Endothelial cell (in vitro differentiated cells): Measurements from ENCODE around the gene FRMD4A. TPM values are rescaled to one million over a fixed set of nuclear protein-coding genes. Genes with fewer than 3 reads are reported as not detected.

ENCODE experiments used
- DNase-seq: peaks from one replicate; pipeline ENCODE4 v3.0.0; 2021; ENCODE audit warnings: low spot score
- H3K27ac Mint-ChIP-seq: one replicate; pipeline ENCODE4 v1.8.0; 2021; ENCODE audit warnings: mixed read lengths, inconsistent platforms; ENCODE audit not compliant: unreplicated experiment
- H3K27me3 Mint-ChIP-seq: one replicate; pipeline ENCODE4 v1.8.0; 2021; ENCODE audit warnings: mild to moderate bottlenecking, moderate library complexity, mixed read lengths, inconsistent platforms; ENCODE audit not compliant: unreplicated experiment
- H3K36me3 Mint-ChIP-seq: one replicate; pipeline ENCODE4 v1.8.0; 2021; ENCODE audit warnings: mild to moderate bottlenecking, low read depth, mixed read lengths, inconsistent platforms; ENCODE audit not compliant: unreplicated experiment
- H3K4me1 Mint-ChIP-seq: one replicate; pipeline ENCODE4 v1.8.0; 2021; ENCODE audit warnings: mild to moderate bottlenecking, mixed read lengths, inconsistent platforms; ENCODE audit not compliant: unreplicated experiment
- H3K4me3 Mint-ChIP-seq: one replicate; pipeline ENCODE4 v1.8.0; 2021; ENCODE audit warnings: mild to moderate bottlenecking, mixed read lengths, inconsistent platforms; ENCODE audit not compliant: unreplicated experiment
- H3K9me3 Mint-ChIP-seq: one replicate; pipeline ENCODE4 v1.8.0; 2021; ENCODE audit warnings: mixed read lengths, inconsistent platforms; ENCODE audit not compliant: unreplicated experiment
- CTCF ChIP-seq: fragments of 200-600 bp; sonication (generic); IDR thresholded peaks from one replicate; pipeline ENCODE4 v1.5.0; 2021; ENCODE audit warnings: antibody characterized with exemption; ENCODE audit not compliant: unreplicated experiment
- total RNA-seq: library from RNA; stranded (reverse); fragmentation: NEBNext Ultra II Directional; extraction: Animal tissue kit (Norgen Biotek cat#: 25700); gene quantifications from one replicate; pipeline ENCODE4 v1.2.1, GENCODE V29; 2021; ENCODE audit not compliant: unreplicated experiment

Gene FRMD4A
- total RNA-seq, 1 donor from 2014 or later = 68.9 TPM

- Mint-ChIP-seq H3K4me1 (peaks cover 54% of the 10 kb centered on the region), H3K27ac (peak overlapping the region; percentile 91), H3K36me3 (no peaks in the 10 kb centered on the region), H3K4me3 (peak overlapping the region; percentile 4), H3K9me3 (no peaks in the 10 kb centered on the region), H3K27me3 (peaks cover 2% of the 10 kb centered on the region)
- TF ChIP-seq CTCF = no peak
- no peak for DNase-seq
Measured at GRCh38 chr10:14009371-14010100, 321.2 kb downstream of the FRMD4A start.

GRCh38 chr10:14008740-14009080 is 322.0 kb downstream of the FRMD4A start:
- Mint-ChIP-seq H3K27ac (no peak overlapping the region), H3K36me3 (no peaks in the 10 kb centered on the region), H3K9me3 (no peaks in the 10 kb centered on the region), H3K4me3 (no peak overlapping the region), H3K4me1 (peaks cover 54% of the 10 kb centered on the region), H3K27me3 (peaks cover 2% of the 10 kb centered on the region)
- TF ChIP-seq CTCF = no peak
- DNase-seq = no peak

GRCh38 chr10:14004536-14004935 is 326.2 kb downstream of the FRMD4A start:
- no peak for TF ChIP-seq CTCF
- Mint-ChIP-seq H3K4me1 (peaks cover 34% of the 10 kb centered on the region), H3K36me3 (no peaks in the 10 kb centered on the region), H3K27ac (no peak overlapping the region), H3K9me3 (no peaks in the 10 kb centered on the region), H3K4me3 (no peak overlapping the region), H3K27me3 (no peaks in the 10 kb centered on the region)
- DNase-seq = no peak

GRCh38 chr10:14003517-14004184 is 327.1 kb downstream of the FRMD4A start:
- no peaks in the 10 kb centered on the region for H3K36me3 Mint-ChIP-seq
- TF ChIP-seq CTCF = no peak
- H3K4me3 Mint-ChIP-seq = no peak overlapping the region
- no peaks in the 10 kb centered on the region for H3K9me3 Mint-ChIP-seq
- DNase-seq = no peak
- H3K27ac Mint-ChIP-seq = no peak overlapping the region
- no peaks in the 10 kb centered on the region for H3K27me3 Mint-ChIP-seq
- peaks cover 30% of the 10 kb centered on the region for H3K4me1 Mint-ChIP-seq
